ENCODE data around the gene RPL22. TPM values are rescaled to one million over a fixed set of nuclear protein-coding genes. Genes with fewer than 3 reads are reported as not detected.

RPL22 gene
- total RNA-seq, 1 donor from 2014 or later: 193 TPM

GRCh38 chr1:6184083-6184783 lies 15.2 kb downstream of the RPL22 start:
- TF ChIP-seq CTCF (IDR thresholded peaks at IDR 0.05; ENCODE audit: insufficient read depth, low read length, poor library complexity, severe bottlenecking): no peak
- no peaks in the 10 kb centered on the region for H3K36me3 ChIP-seq (ENCODE audit: control insufficient read depth, insufficient read depth, low read length)
- no peak overlapping the region for H3K4me3 ChIP-seq (ENCODE audit: low read depth, low read length)
- no peak for DNase-seq (ENCODE audit: low read depth)
- peaks cover 17% of the 10 kb centered on the region for H3K27me3 ChIP-seq (ENCODE audit: control insufficient read depth, insufficient read depth, low read length)

DNA sequence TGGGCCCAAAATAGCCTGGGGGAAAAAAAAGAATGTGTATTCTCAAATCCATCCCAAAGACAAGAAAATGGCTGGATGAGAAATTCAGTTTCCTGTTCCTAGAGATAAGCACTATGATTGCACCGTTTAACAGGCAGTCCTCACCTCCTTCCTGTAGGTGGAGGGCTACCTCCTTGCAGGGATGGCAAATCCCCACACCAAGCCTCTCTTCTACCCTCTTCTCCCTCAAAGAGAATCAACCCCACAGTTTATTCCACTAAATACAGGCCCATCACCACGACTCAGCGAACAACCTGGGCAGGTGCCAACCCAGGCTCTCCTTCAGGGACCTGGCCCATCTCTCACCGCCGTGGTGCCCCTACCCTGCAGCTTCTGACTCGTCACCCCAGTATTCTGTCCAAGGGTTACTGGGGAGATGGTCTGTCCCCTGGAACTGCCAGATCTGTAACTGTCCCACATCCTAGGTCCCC lies 15.8 kb downstream of the RPL22 start:
- TF ChIP-seq CTCF (IDR thresholded peaks at IDR 0.05; ENCODE audit: insufficient read depth, low read length, poor library complexity, severe bottlenecking): no peak
- Histone ChIP-seq H3K36me3 (ENCODE audit: control insufficient read depth, insufficient read depth, low read length) (no peaks in the 10 kb centered on the region), H3K4me3 (ENCODE audit: low read depth, low read length) (no peak overlapping the region), H3K27me3 (ENCODE audit: control insufficient read depth, insufficient read depth, low read length) (peaks cover 24% of the 10 kb centered on the region)
- DNase-seq (ENCODE audit: low read depth): no peak

- no peak for DNase-seq (ENCODE audit: low read depth)
- Histone ChIP-seq H3K27me3 (ENCODE audit: control insufficient read depth, insufficient read depth, low read length) (peaks cover 45% of the 10 kb centered on the region), H3K4me3 (ENCODE audit: low read depth, low read length) (no peak overlapping the region), H3K36me3 (ENCODE audit: control insufficient read depth, insufficient read depth, low read length) (no peaks in the 10 kb centered on the region)
- TF ChIP-seq CTCF (IDR thresholded peaks at IDR 0.05; ENCODE audit: insufficient read depth, low read length, poor library complexity, severe bottlenecking): no peak
Observed at GRCh38 chr1:6181347-6181770, 18.0 kb downstream of the RPL22 start.

- TF ChIP-seq CTCF (IDR thresholded peaks at IDR 0.05; ENCODE audit: insufficient read depth, low read length, poor library complexity, severe bottlenecking): no peak
- Histone ChIP-seq H3K4me3 (ENCODE audit: low read depth, low read length) (no peak overlapping the region), H3K27me3 (ENCODE audit: control insufficient read depth, insufficient read depth, low read length) (peaks cover 48% of the 10 kb centered on the region)
Observed at GRCh38 chr1:6180707-6181311, 18.6 kb downstream of the RPL22 start.

DNA sequence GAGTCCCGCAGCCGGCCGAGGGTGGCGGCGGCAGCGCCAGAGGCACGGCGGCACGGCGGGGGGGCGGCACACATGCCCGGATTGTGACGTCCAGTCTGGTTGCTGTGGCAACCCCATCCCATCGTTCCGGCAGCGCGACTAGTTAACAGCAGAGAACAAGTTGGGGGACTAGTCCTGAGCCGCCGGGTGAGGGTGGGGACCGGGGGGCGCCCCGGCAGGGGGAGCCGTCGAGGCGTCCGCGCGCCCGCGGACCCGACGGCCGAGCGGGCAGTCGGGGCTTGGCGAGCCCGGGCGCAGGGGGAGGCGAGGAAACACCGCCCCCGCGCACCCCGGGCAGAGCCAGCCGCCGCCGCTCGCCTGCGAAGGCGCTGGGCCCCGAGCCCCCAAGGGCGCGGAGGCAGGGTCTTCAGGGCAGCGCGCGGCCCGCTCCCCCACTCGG lies 19.1 kb downstream of the RPL22 start, which contains the start of gene CHD5:
Gene CHD5, minus strand, starts transcription at position 54 of the 439 bp plus-strand sequence. CDS start 298 bp downstream, outside the sequence.
- DNase-seq (ENCODE audit: low read depth): no peak
- no peaks in the 10 kb centered on the region for H3K36me3 ChIP-seq (ENCODE audit: control insufficient read depth, insufficient read depth, low read length)
- H3K4me3 ChIP-seq (ENCODE audit: low read depth, low read length): peak within 1 kb of the TSS; percentile 8
- no peak for TF ChIP-seq CTCF (IDR thresholded peaks at IDR 0.05; ENCODE audit: insufficient read depth, low read length, poor library complexity, severe bottlenecking)
- H3K27me3 ChIP-seq (ENCODE audit: control insufficient read depth, insufficient read depth, low read length): peaks cover 51% of the 10 kb centered on the region

More at GRCh38 chr1:6180707-6181311, 18.6 kb downstream of the RPL22 start:
- H3K36me3 ChIP-seq (ENCODE audit: control insufficient read depth, insufficient read depth, low read length): no peaks in the 10 kb centered on the region
- no peak for DNase-seq (ENCODE audit: low read depth)

Measured in kidney epithelial cell (primary cell).